ENCODE data around the gene PAWR.

DNA sequence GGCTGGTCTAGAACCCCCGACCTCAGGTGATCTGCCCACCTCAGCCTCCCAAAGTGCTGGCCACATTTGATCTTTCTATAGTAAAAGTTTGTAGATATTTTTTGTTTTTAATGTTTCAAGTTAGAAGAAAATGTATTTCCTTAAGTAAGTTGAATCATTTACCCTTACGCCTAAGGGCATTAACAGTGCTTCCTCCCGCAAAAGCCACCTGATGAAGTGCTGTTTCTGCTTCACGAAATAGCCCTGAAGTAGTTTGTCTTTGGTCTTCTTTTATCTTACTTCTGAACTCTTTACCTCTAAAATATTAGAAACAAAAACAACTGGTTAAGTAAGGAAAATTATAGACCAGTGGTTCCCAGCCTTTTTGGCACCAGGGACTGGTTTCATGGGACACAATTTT lies 22.7 kb downstream of the PAWR start:
- TF ChIP-seq, protein P1, sequence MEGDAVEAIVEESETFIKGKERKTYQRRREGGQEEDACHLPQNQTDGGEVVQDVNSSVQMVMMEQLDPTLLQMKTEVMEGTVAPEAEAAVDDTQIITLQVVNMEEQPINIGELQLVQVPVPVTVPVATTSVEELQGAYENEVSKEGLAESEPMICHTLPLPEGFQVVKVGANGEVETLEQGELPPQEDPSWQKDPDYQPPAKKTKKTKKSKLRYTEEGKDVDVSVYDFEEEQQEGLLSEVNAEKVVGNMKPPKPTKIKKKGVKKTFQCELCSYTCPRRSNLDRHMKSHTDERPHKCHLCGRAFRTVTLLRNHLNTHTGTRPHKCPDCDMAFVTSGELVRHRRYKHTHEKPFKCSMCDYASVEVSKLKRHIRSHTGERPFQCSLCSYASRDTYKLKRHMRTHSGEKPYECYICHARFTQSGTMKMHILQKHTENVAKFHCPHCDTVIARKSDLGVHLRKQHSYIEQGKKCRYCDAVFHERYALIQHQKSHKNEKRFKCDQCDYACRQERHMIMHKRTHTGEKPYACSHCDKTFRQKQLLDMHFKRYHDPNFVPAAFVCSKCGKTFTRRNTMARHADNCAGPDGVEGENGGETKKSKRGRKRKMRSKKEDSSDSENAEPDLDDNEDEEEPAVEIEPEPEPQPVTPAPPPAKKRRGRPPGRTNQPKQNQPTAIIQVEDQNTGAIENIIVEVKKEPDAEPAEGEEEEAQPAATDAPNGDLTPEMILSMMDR (IDR thresholded peaks at IDR 0.05): no peak
- TF ChIP-seq EP300 (IDR thresholded peaks at IDR 0.05) (no peak), POLR2A (IDR thresholded peaks at IDR 0.05) (no peak)
